ENCODE results near the gene ZNF765. TPM values are rescaled to one million over a fixed set of nuclear protein-coding genes. Genes with fewer than 3 reads are reported as not detected.
"Not testable (repeated sequence)": the region's sequence is repeated elsewhere in the genome, so short reads cannot be mapped to it uniquely, and the experiment has no call there.

The ZNF765 gene
- total RNA-seq, result 1 to 10 TPM; 2.3 to 4.2 TPM

- peak within 1 kb of the TSS; percentile 70 to 77 for H3K4me3 ChIP-seq
- H3K9me3 ChIP-seq, result no peaks in the 10 kb centered on the region
- peaks cover 0 to 15% of the 10 kb centered on the region in 2 donors for H3K4me1 ChIP-seq
- H3K27ac ChIP-seq, result peak within 1 kb of the TSS; percentile 64 to 76
- DNase-seq (ENCODE audit: low spot score), result peak; percentile 95
- peaks cover 8% of the 10 kb centered on the region for H3K36me3 ChIP-seq
- H3K27me3 ChIP-seq, result no peaks in the 10 kb centered on the region
- TF ChIP-seq CTCF (IDR thresholded peaks at IDR 0.05), result peak; percentile 34 to 59
Observed at GRCh38 chr19:53394974-53395839, at the start of gene ZNF765. Gene ZNF765 (plus strand): TSS chr19:53395149. CDS start chr19:53398016, 2,867 bp downstream.

- Histone ChIP-seq H3K4me3 (no peak overlapping the region), H3K27me3 (no peaks in the 10 kb centered on the region), H3K36me3 (peaks cover 19% of the 10 kb centered on the region), H3K9me3 (peaks cover 20 to 75% of the 10 kb centered on the region in 2 donors), H3K4me1 (no peaks in the 10 kb centered on the region), H3K27ac (no peak overlapping the region)
- no peak for TF ChIP-seq CTCF (IDR thresholded peaks at IDR 0.05)
- DNase-seq (ENCODE audit: low spot score), result no peak
Observed at GRCh38 chr19:53355739-53356138, 39.2 kb upstream of the ZNF765 start.

- no peaks in the 10 kb centered on the region for H3K36me3 ChIP-seq
- no peak overlapping the region for H3K4me3 ChIP-seq
- H3K27ac ChIP-seq, result no peak overlapping the region
- TF ChIP-seq CTCF (IDR thresholded peaks at IDR 0.05), result no peak
- peaks cover 4 to 53% of the 10 kb centered on the region in 2 donors for H3K9me3 ChIP-seq
- DNase-seq (ENCODE audit: low spot score), result no peak
- no peaks in the 10 kb centered on the region for H3K27me3 ChIP-seq
- H3K4me1 ChIP-seq, result no peaks in the 10 kb centered on the region
Observed at GRCh38 chr19:53357821-53358581, 36.9 kb upstream of the ZNF765 start.

- H3K27me3 ChIP-seq; H3K4me1 ChIP-seq; DNase-seq (ENCODE audit: low spot score); H3K27ac ChIP-seq; H3K36me3 ChIP-seq; H3K4me3 ChIP-seq: not testable (repeated sequence)
- H3K9me3 ChIP-seq, result peaks cover 0 to 32% of the 10 kb centered on the region in 2 donors
Observed at GRCh38 chr19:53360056-53360455, 34.9 kb upstream of the ZNF765 start.

GRCh38 chr19:53365134-53365898 lies 29.6 kb upstream of the ZNF765 start, which contains the start of gene ZNF525:
Gene ZNF525 (plus strand): TSS chr19:53365705. CDS start chr19:53372282, 6,577 bp downstream.
- no peaks in the 10 kb centered on the region for H3K9me3 ChIP-seq
- peak within 1 kb of the TSS; percentile 46 to 70 for H3K27ac ChIP-seq
- peak within 1 kb of the TSS; percentile 57 to 74 for H3K4me3 ChIP-seq
- no peaks in the 10 kb centered on the region for H3K27me3 ChIP-seq
- peaks cover 0 to 7% of the 10 kb centered on the region in 2 donors for H3K4me1 ChIP-seq
- peak; percentile 86 for DNase-seq (ENCODE audit: low spot score)
- H3K36me3 ChIP-seq, result no peaks in the 10 kb centered on the region
- peak in 1 of 2 donors; percentile 47 for TF ChIP-seq CTCF (IDR thresholded peaks at IDR 0.05)
